Adrenal gland (tissue), 5 donors: Measurements from ENCODE around the gene SBF2.

Experiments used
- CTCF ChIP-seq, 6 experiments: fragments of 450-650 bp in 4 of 6; fragments of 200-600 bp in 2 of 6; sonication (generic) in 1 of 6; IDR thresholded peaks; 1 replicate in 5 of 6; 2 replicates in 1 of 6; pipeline versions ENCODE4 v1.5.1 to v1.8.0; 2016 to 2021; ENCODE audit warnings: antibody characterized with exemption in 6 of 6, mild to moderate bottlenecking in 2 of 6, moderate library complexity in 1 of 6
- POLR2A ChIP-seq, 2 donors: fragments of 450-650 bp; IDR thresholded peaks; one replicate each; pipeline ENCODE4 v1.6.1; 2017; ENCODE audit warnings: antibody characterized with exemption in 2 of 2, mild to moderate bottlenecking in 2 of 2, moderate library complexity in 1 of 2
- donor health status: DM: no; HTN: no; CAD: no.

- TF ChIP-seq CTCF (IDR thresholded peaks at IDR 0.05) (no peak), POLR2A (IDR thresholded peaks at IDR 0.05) (no peak)
These were observed 21.1 kb upstream of the SBF2 start for GRCh38 chr11:10315083-10315482.
